HepG2 (cell line): ENCODE results near the gene CEP83. TPM values are rescaled to one million over a fixed set of nuclear protein-coding genes. Genes with fewer than 3 reads are reported as not detected.

ENCODE experiments used
- ATAC-seq: fragments of 200-7000 bp; cut with Tn5 transposase; 3 replicates; pipeline ENCODE4 v1.9.1; 2020; ENCODE audit warnings: mild to moderate bottlenecking, moderate library complexity
- BruUV-seq: library from RNA; stranded (reverse); fragments of 400-500 nt; replicated peaks from 2 replicates; lab custom pipeline; 2021; lab: Mats Ljungman, UMichigan
- CTCF ChIA-PET: fragments of 300-600 bp; formaldehyde crosslinking; extraction: SDS; loops from one replicate; lab custom pipeline; 2021; ENCODE audit warnings: low total read pairs, inconsistent platforms, low intra/inter-chr PET ratio; lab: Yijun Ruan, JAX
- POLR2A ChIA-PET: fragments of 350-600 bp; sonication (Branson Sonifier 250); formaldehyde crosslinking; loops from one replicate; lab custom pipeline; 2020; ENCODE audit warnings: antibody characterized with exemption, inconsistent platforms; lab: Yijun Ruan, JAX
- DNase-seq: peaks from one replicate; pipeline ENCODE4 v3.0.0-alpha.2; 2015; ENCODE audit warnings: low spot score
- FAIRE-seq: peaks from 3 replicates; lab custom pipeline; 2011; peaks lifted over from hg19 to GRCh38; lab: Jason Lieb, UNC
- H2AFZ ChIP-seq: one replicate; pipeline ENCODE4 v1.6.1; 2011; ENCODE audit warnings: low read length, inconsistent platforms
- H3K27ac ChIP-seq: fragments of 300-600 bp; 3 replicates; pipeline ENCODE4 v1.8.0; 2011; ENCODE audit warnings: mixed run types, mild to moderate bottlenecking, mixed read lengths, low read length, inconsistent platforms; ENCODE audit not compliant: insufficient read depth; ENCODE audit errors: extremely low read length
- H3K27me3 ChIP-seq, 2 experiments: fragments of 200-600 bp in 1 of 2; 2 replicates in 1 of 2; 3 replicates in 1 of 2; pipeline versions ENCODE4 v1.6.0 to v1.8.0; 2011; ENCODE audit warnings: low read length in 2 of 2, mild to moderate bottlenecking in 2 of 2, moderate library complexity in 2 of 2, inconsistent platforms in 1 of 2; ENCODE audit not compliant: insufficient read depth in 2 of 2, control insufficient read depth in 1 of 2
- H3K36me3 ChIP-seq, 2 experiments: fragments of 200-600 bp in 1 of 2; replicated peaks in 1 of 2; 2 replicates in 1 of 2; 3 replicates in 1 of 2; pipeline versions ENCODE4 v1.5.1 to v1.8.0; 2011; ENCODE audit warnings: low read length in 2 of 2, inconsistent platforms in 1 of 2; ENCODE audit not compliant: insufficient read depth in 2 of 2, control insufficient read depth in 1 of 2
- H3K4me1 ChIP-seq: 2 replicates; pipeline ENCODE4 v1.5.1; 2012; ENCODE audit warnings: low read length, inconsistent platforms; ENCODE audit not compliant: insufficient read depth
- H3K4me2 ChIP-seq: 2 replicates; pipeline ENCODE4 v1.6.0; 2011; ENCODE audit warnings: low read depth, low read length, inconsistent platforms
- H3K4me3 ChIP-seq, 3 experiments: fragments of 200-600 bp in 1 of 3; sonication (generic), shearing (Covaris generic) in 1 of 3; replicated peaks in 1 of 3; 2 replicates each; pipeline ENCODE4 v1.5.1; 2011 to 2016; ENCODE audit warnings: low read length in 3 of 3, inconsistent platforms in 2 of 3, low read depth in 2 of 3, mild to moderate bottlenecking in 2 of 3, control low read depth in 1 of 3, mixed read lengths in 1 of 3; ENCODE audit not compliant: insufficient read depth in 1 of 3
- H3K79me2 ChIP-seq: one replicate; pipeline ENCODE4 v1.6.1; 2011; ENCODE audit warnings: low read length, inconsistent platforms; ENCODE audit not compliant: insufficient read depth
- H3K9ac ChIP-seq: 2 replicates; pipeline ENCODE4 v1.6.0; 2011; ENCODE audit warnings: mild to moderate bottlenecking, low read depth, low read length, inconsistent platforms; ENCODE audit not compliant: insufficient read depth
- H3K9me3 ChIP-seq: 2 replicates; pipeline ENCODE4 v1.5.1; 2012; ENCODE audit warnings: mild to moderate bottlenecking, low read length
- H4K20me1 ChIP-seq: 2 replicates; pipeline ENCODE4 v1.6.0; 2011; ENCODE audit warnings: inconsistent platforms, mild to moderate bottlenecking, low read length, moderate library complexity; ENCODE audit not compliant: insufficient read depth
- ADNP ChIP-seq: sonication (generic); formaldehyde crosslinking; IDR thresholded peaks from 2 replicates; pipeline ENCODE4 v1.4.0; 2020; ENCODE audit warnings: missing genetic modification reagents
- BRCA1 ChIP-seq: sonication (generic); formaldehyde crosslinking; IDR thresholded peaks from 2 replicates; pipeline ENCODE4 v1.4.0; 2020; ENCODE audit warnings: missing genetic modification reagents
- CREB3 ChIP-seq: sonication (generic); formaldehyde crosslinking; IDR thresholded peaks from 2 replicates; pipeline ENCODE4 v1.5.0; 2020; ENCODE audit warnings: missing genetic modification reagents
- GRHL1 ChIP-seq: sonication (generic); formaldehyde crosslinking; conservative IDR thresholded peaks from 2 replicates; pipeline ENCODE4 v1.8.0; 2022; ENCODE audit warnings: missing genetic modification reagents
- HHEX ChIP-seq: IDR thresholded peaks from 2 replicates; pipeline ENCODE4 v1.6.1; 2016; ENCODE audit warnings: control low read depth
- ISX ChIP-seq: sonication (generic); formaldehyde crosslinking; conservative IDR thresholded peaks from 2 replicates; pipeline ENCODE4 v1.5.0; 2020; ENCODE audit warnings: missing genetic modification reagents
- KAT7 ChIP-seq: IDR thresholded peaks from 2 replicates; pipeline ENCODE4 v1.6.1; 2018; ENCODE audit warnings: borderline replicate concordance, missing compliant biosample characterization
- KDM3A ChIP-seq: IDR thresholded peaks from 2 replicates; pipeline ENCODE4 v1.6.1; 2018; ENCODE audit warnings: low read depth, missing compliant biosample characterization
- MLX ChIP-seq: IDR thresholded peaks from 2 replicates; pipeline ENCODE4 v1.6.1; 2016
- MXD3 ChIP-seq: IDR thresholded peaks from 2 replicates; pipeline ENCODE4 v1.6.1; 2016; ENCODE audit warnings: mild to moderate bottlenecking, missing biosample characterization, missing genetic modification reagents
- MYNN ChIP-seq: sonication (generic); formaldehyde crosslinking; IDR thresholded peaks from 2 replicates; pipeline ENCODE4 v1.4.0; 2020; ENCODE audit warnings: mild to moderate bottlenecking, low read depth, missing genetic modification reagents
- NFIC ChIP-seq: IDR thresholded peaks from 2 replicates; pipeline ENCODE4 v1.6.1; 2012; ENCODE audit warnings: mild to moderate bottlenecking, low read length, inconsistent platforms
- PRMT3 ChIP-seq: sonication (generic); formaldehyde crosslinking; IDR thresholded peaks from 2 replicates; pipeline ENCODE4 v1.8.1; 2022; ENCODE audit warnings: low read depth, mild to moderate bottlenecking, moderate library complexity, missing genetic modification reagents, borderline replicate concordance
- RBM22 ChIP-seq: fragments of 200-400 bp; formaldehyde crosslinking; optimal IDR thresholded peaks from 2 replicates; pipeline ENCODE3; 2017; ENCODE audit warnings: mild to moderate bottlenecking, low read length, moderate library complexity
- SETDB1 ChIP-seq: sonication (generic); formaldehyde crosslinking; IDR thresholded peaks from 2 replicates; pipeline ENCODE4 v1.5.1; 2020; ENCODE audit warnings: missing genetic modification reagents, mild to moderate bottlenecking, borderline replicate concordance
- SMAD1 ChIP-seq: sonication (generic); formaldehyde crosslinking; IDR thresholded peaks from 2 replicates; pipeline ENCODE4 v1.4.0; 2020; ENCODE audit warnings: missing genetic modification reagents, low read depth, mild to moderate bottlenecking, borderline replicate concordance
- ZBTB3 ChIP-seq: sonication (generic); formaldehyde crosslinking; IDR thresholded peaks from 2 replicates; pipeline ENCODE4 v1.4.0; 2020; ENCODE audit warnings: low read depth, mild to moderate bottlenecking, moderate library complexity, missing genetic modification reagents, borderline replicate concordance
- ZFAT ChIP-seq: sonication (generic); formaldehyde crosslinking; conservative IDR thresholded peaks from 2 replicates; pipeline ENCODE4 v1.8.1; 2023; ENCODE audit warnings: missing genetic modification reagents, inconsistent platforms
- ZNF136 ChIP-seq: sonication (generic); formaldehyde crosslinking; IDR thresholded peaks from 2 replicates; pipeline ENCODE4 v1.8.1; 2022; ENCODE audit warnings: low read depth, mild to moderate bottlenecking, moderate library complexity, missing genetic modification reagents
- ZNF34 ChIP-seq: sonication (generic); formaldehyde crosslinking; IDR thresholded peaks from 2 replicates; pipeline ENCODE4 v1.4.0; 2020; ENCODE audit warnings: mild to moderate bottlenecking, missing genetic modification reagents, borderline replicate concordance
- ZNF501 ChIP-seq: sonication (generic); formaldehyde crosslinking; IDR thresholded peaks from 2 replicates; pipeline ENCODE4 v1.5.1; 2020; ENCODE audit warnings: mild to moderate bottlenecking, moderate library complexity, missing genetic modification reagents
- ZNF749 ChIP-seq: sonication (generic); formaldehyde crosslinking; IDR thresholded peaks from 2 replicates; pipeline ENCODE4 v1.8.0; 2022; ENCODE audit warnings: mild to moderate bottlenecking, missing genetic modification reagents, moderate library complexity, borderline replicate concordance
- ZNF776 ChIP-seq: sonication (generic); formaldehyde crosslinking; IDR thresholded peaks from 2 replicates; pipeline ENCODE4 v1.4.0; 2020; ENCODE audit warnings: mild to moderate bottlenecking, missing genetic modification reagents
- ZSCAN20 ChIP-seq: sonication (generic); formaldehyde crosslinking; IDR thresholded peaks from 2 replicates; pipeline ENCODE4 v1.4.0; 2020; ENCODE audit warnings: missing genetic modification reagents, mild to moderate bottlenecking, borderline replicate concordance
- WGBS: methylation state at CpG from one replicate; pipeline ENCODE4 v1.1.6; 2017; ENCODE audit warnings: low lambda C conversion rate; 5-methylcytosine and 5-hydroxymethylcytosine counted together
- in situ Hi-C: cut with HindIII; loops from 2 replicates; pipeline ENCODE4 v1.10.0; 2017; ENCODE audit warnings: low pct_unique_long_range_greater_than_20kb; ENCODE audit not compliant: extremely low pct_ligation_motif_present
- intact Hi-C: fragments of 100-400 bp; cut with micrococcal nuclease; formaldehyde crosslinking; loops from one replicate; pipeline ENCODE4 v1.10.0; 2022; ENCODE audit not compliant: unreplicated experiment
- polyA plus RNA-seq, 8 experiments: library from polyadenylated mRNA; depleted of rRNA in 3 of 8; stranded (reverse) in 7 of 8; unstranded in 1 of 8; fragments of >200 nt; fragmentation: Illumina TruSeq in 4 of 8; extraction: Trizol in 4 of 8; gene quantifications; 2 replicates each; pipeline versions ENCODE4 v1.2.1 to v1.2.3, GENCODE V29; 2011 to 2016; ENCODE audit warnings: low read depth in 4 of 8, missing spikeins in 1 of 8, mixed read lengths in 1 of 8; ENCODE audit not compliant: insufficient read depth in 1 of 8
- total RNA-seq, 5 experiments: library from RNA; depleted of rRNA; stranded (reverse); fragments of >200 nt; fragmentation: Illumina TruSeq; extraction: Trizol; gene quantifications; 2 replicates each; pipeline ENCODE4 v1.2.3, GENCODE V29; 2016; ENCODE audit warnings: low read depth in 1 of 5

Gene CEP83
- total and polyA plus RNA-seq, 2 of the 13 experiments (the other 11 are each of a cell fraction or from before 2014, with no cell fraction given), result 6.2 to 19.2 TPM

GRCh38 chr12:94312378-94312777, 147.3 kb downstream of the CEP83 start (continued):
- TF ChIP-seq GRHL1 (no peak), ZNF749 (CRISPR knock-in tag) (no peak), ISX (CRISPR knock-in tag) (no peak), SMAD1 (no peak), HHEX (CRISPR knock-in tag) (no peak), RBM22 (no peak), ZFAT (CRISPR knock-in tag) (no peak), MLX (no peak), PRMT3 (no peak), ZNF501 (CRISPR knock-in tag) (no peak), KAT7 (CRISPR knock-in tag) (no peak)

GRCh38 chr12:94309373-94309772, 150.3 kb downstream of the CEP83 start:
- no peak overlapping the region for H3K27ac ChIP-seq
- H3K36me3 ChIP-seq, result peaks cover 10 to 20% of the 10 kb centered on the region in 2 experiments; a peak in 4 of 5 replicates
- no peak overlapping the region for H3K9ac ChIP-seq
- WGBS, result 95% methylated on average over 5 of the region's 5 CpGs
- in situ Hi-C loops, result no loop called here
- peaks cover 17% of the 10 kb centered on the region for H3K4me1 ChIP-seq
- no peak for FAIRE-seq
- no peak overlapping the region for H2AFZ ChIP-seq
- no peak for DNase-seq
- H3K4me3 ChIP-seq, result no peak overlapping the region
- no peaks in the 10 kb centered on the region for H3K9me3 ChIP-seq
- ChIA-PET POLR2A (no interaction called here), CTCF (no interaction called here)
- H4K20me1 ChIP-seq, result no peaks in the 10 kb centered on the region
- H3K27me3 ChIP-seq, result no peaks in the 10 kb centered on the region
- no peak overlapping the region for H3K4me2 ChIP-seq
- intact Hi-C loops, result loop anchor here (10.0 kb wide), 2 partner anchors 165 to 225 kb away; partner anchors contain the start of gene PLXNC1
- ATAC-seq, result no peak
- H3K79me2 ChIP-seq, result no peaks in the 10 kb centered on the region
- BruUV-seq, result no TSS peak
- TF ChIP-seq BRCA1 (CRISPR knock-in tag) (no peak), ZBTB3 (no peak), ADNP (CRISPR knock-in tag) (no peak), ZNF776 (CRISPR knock-in tag) (no peak), KDM3A (no peak), CREB3 (CRISPR knock-in tag) (no peak), SETDB1 (no peak), MXD3 (CRISPR knock-in tag) (no peak), ZNF34 (CRISPR knock-in tag) (no peak), ZNF136 (CRISPR knock-in tag) (no peak), ZSCAN20 (CRISPR knock-in tag) (no peak), MYNN (no peak), NFIC (no peak)
